GM12878 (cell line): ENCODE measurements around the gene MFN2.

ENCODE experiments used
- EP300 ChIP-seq, 2 experiments: fragments of 150-350 bp in 1 of 2; IDR thresholded peaks; 2 replicates each; pipeline ENCODE4 v1.6.1; 2011 to 2012; ENCODE audit warnings: low read depth in 2 of 2, low read length in 2 of 2, borderline replicate concordance in 1 of 2, improper control_type of control experiment in 1 of 2, inconsistent platforms in 1 of 2; ENCODE audit not compliant: control insufficient read depth in 1 of 2
- POLR2A ChIP-seq: IDR thresholded peaks from 2 replicates; pipeline ENCODE4 v1.6.1; 2011; ENCODE audit warnings: low read depth, mild to moderate bottlenecking, low read length
- YY1 ChIP-seq: IDR thresholded peaks from 2 replicates; pipeline ENCODE4 v1.6.1; 2011; ENCODE audit warnings: low read depth, mild to moderate bottlenecking, low read length

GRCh38 chr1:11978301-11978700, 1.9 kb upstream of the MFN2 start:
- TF ChIP-seq YY1 (no peak), EP300 (IDR thresholded peaks at IDR 0.05; ENCODE audit: borderline replicate concordance in 1 of 2, control insufficient read depth in 1 of 2, low read depth in 2 of 2, low read length in 2 of 2) (no peak), POLR2A (no peak)
